Transverse colon (tissue), 4 donors: ENCODE results near the gene APOO.

ENCODE experiments used
- EP300 ChIP-seq: sonication (generic); formaldehyde crosslinking; IDR thresholded peaks from one replicate; pipeline ENCODE4 v1.6.1; 2017; ENCODE audit warnings: antibody characterized with exemption, low read depth
- POLR2A ChIP-seq: fragments of 450-650 bp; IDR thresholded peaks from one replicate; pipeline ENCODE4 v1.6.1; 2016; ENCODE audit warnings: antibody characterized with exemption, mild to moderate bottlenecking, moderate library complexity
- POLR2AphosphoS5 ChIP-seq, 3 donors: sonication (generic); formaldehyde crosslinking; IDR thresholded peaks; one replicate each; pipeline ENCODE4 v1.6.1; 2016; ENCODE audit warnings: antibody characterized with exemption in 3 of 3
- TF ChIP-seq, protein P1 (sequence below), 5 experiments: fragments of 200-600 bp in 3 of 5; fragments of 450-650 bp in 2 of 5; sonication (generic) in 3 of 5; IDR thresholded peaks; 1 replicate in 2 of 5; 2 replicates in 3 of 5; pipeline ENCODE4 v1.5.1; 2016 to 2017; ENCODE audit warnings: antibody characterized with exemption in 5 of 5, inconsistent platforms in 3 of 5, mild to moderate bottlenecking in 2 of 5, moderate library complexity in 1 of 5

DNA sequence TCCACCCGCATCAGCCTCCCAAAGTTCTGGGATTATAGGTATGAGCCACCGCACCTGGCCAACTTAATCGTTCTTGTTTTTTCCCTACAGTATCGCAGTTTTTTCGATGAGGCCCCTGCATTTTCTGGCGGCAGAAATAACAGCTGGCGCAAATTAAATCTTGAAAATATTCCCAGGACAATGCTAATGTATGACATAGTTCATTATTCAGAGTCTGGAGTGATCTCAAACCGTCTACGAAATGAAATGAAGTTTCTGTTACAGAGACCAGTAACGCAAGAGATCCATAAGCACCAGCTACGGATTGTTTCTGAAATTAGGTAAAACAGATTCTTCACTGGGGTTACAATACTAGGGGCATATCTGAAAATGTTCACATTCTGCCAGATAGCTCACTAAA, 27.4 kb upstream of the APOO start:
- TF ChIP-seq, protein P1, sequence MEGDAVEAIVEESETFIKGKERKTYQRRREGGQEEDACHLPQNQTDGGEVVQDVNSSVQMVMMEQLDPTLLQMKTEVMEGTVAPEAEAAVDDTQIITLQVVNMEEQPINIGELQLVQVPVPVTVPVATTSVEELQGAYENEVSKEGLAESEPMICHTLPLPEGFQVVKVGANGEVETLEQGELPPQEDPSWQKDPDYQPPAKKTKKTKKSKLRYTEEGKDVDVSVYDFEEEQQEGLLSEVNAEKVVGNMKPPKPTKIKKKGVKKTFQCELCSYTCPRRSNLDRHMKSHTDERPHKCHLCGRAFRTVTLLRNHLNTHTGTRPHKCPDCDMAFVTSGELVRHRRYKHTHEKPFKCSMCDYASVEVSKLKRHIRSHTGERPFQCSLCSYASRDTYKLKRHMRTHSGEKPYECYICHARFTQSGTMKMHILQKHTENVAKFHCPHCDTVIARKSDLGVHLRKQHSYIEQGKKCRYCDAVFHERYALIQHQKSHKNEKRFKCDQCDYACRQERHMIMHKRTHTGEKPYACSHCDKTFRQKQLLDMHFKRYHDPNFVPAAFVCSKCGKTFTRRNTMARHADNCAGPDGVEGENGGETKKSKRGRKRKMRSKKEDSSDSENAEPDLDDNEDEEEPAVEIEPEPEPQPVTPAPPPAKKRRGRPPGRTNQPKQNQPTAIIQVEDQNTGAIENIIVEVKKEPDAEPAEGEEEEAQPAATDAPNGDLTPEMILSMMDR (IDR thresholded peaks at IDR 0.05), result no peak
- no peak for TF ChIP-seq POLR2AphosphoS5 (IDR thresholded peaks at IDR 0.05)
- TF ChIP-seq POLR2A, result no peak
- no peak for TF ChIP-seq EP300
